ENCODE data around the gene GPR155.

- no peak for TF ChIP-seq CHD1 (IDR thresholded peaks at IDR 0.05; ENCODE audit: low read length)
- 0 out of 2 replicates have a peak, but pooled peaks have one; percentile 41 for TF ChIP-seq SIN3B (IDR thresholded peaks at IDR 0.05; ENCODE audit: low read depth)
- TF ChIP-seq PRDM10 (IDR thresholded peaks at IDR 0.05; ENCODE audit: partially characterized antibody): peak; percentile 74
- TF ChIP-seq THRA (IDR thresholded peaks at IDR 0.05): no peak
- TF ChIP-seq POU5F1 (IDR thresholded peaks at IDR 0.05; ENCODE audit: borderline replicate concordance, low read depth, low read length, partially characterized antibody): no peak
- peak; percentile 77 for TF ChIP-seq PML (IDR thresholded peaks at IDR 0.05; ENCODE audit: low read length)
- peak; percentile 31; the same call in 1 of the 2 replicates for TF ChIP-seq SMAD4 (CRISPR knock-in tag; conservative IDR thresholded peaks at IDR 0.05)
- TF ChIP-seq KLF6 (CRISPR knock-in tag; IDR thresholded peaks at IDR 0.05; ENCODE audit: borderline replicate concordance): no peak
- no peak for TF ChIP-seq SMARCB1 (IDR thresholded peaks at IDR 0.05; ENCODE audit: insufficient read length, low read depth)
- TF ChIP-seq POLR2AphosphoS2 (IDR thresholded peaks at IDR 0.05; ENCODE audit: low read length): no peak
Observed at GRCh38 chr2:174487108-174487819, 435 bp upstream of the GPR155 start.

All from K562 (cell line).